GM19193 (cell line): ENCODE measurements around the gene BLOC1S1.

Source experiments
- POLR2A ChIP-seq: IDR thresholded peaks from 4 replicates; pipeline ENCODE4 v1.6.1; 2011; ENCODE audit not compliant: insufficient read depth, insufficient read length; ENCODE audit errors: extremely low read depth

BLOC1S1 gene

DNA sequence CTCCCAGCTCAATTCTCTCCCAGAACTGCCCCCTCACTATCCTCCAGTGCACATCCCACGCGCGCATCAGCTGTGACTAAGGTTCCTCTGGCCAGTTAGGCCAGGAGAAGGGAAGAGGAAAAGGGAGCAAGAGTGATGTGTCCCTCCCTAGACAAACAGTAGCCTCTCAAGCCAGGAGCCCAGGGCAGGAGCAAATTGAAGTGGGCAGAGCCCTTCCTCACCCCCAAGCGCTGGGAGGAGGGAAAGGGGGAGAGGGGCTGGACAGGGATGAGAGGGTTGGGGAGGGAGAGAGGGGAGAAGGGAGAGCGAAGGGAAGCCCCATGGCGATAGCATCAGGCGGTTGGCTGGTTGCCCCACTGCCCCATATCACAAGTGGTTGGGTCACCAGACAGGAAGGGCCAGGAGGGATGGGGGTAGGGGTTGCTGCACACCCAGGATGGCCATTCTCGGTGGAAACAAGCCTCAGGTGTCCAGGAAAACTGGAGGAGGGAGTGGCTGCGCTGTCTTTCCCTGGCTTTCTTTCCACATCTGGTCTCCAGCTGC is 11.9 kb downstream of the BLOC1S1 start:
- TF ChIP-seq POLR2A, result no peak

DNA sequence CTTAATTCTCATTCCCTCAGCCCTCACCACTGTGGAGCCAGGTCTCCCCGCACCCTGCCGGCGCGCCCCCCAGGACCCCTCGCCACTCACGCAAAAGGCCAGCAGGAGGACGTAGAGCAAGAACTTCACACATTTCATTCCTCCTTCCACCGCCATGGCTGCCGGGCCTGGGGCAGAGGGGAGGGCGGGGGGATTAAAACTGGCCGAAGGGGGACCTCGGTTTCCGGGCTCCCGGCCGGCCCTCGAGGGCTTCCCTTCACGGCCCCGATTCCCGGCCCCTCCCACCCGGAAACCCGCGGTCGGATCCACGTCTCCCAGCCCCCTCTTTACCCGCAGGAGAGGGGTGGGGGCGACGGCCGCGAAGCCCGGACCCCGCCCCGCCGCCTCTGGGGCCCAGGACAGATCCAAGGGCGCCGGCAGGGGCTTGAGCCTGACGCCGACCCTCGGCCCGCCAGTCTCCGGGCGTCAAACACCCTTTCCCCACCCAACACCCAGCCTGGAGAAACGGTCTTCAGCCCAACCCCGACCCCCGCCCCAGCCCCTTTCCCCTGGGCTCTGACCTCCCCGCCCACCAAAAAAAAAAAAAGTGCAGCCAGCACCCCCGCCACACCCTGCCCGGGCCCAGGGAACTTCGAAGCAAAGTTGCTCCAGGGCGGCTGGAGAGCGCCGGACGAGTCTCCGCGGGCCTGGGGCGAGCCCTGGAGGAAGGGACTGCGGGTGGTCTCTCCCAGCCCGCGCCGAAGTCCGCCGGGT is 12.5 kb downstream of the BLOC1S1 start:
- TF ChIP-seq POLR2A, result no peak

DNA sequence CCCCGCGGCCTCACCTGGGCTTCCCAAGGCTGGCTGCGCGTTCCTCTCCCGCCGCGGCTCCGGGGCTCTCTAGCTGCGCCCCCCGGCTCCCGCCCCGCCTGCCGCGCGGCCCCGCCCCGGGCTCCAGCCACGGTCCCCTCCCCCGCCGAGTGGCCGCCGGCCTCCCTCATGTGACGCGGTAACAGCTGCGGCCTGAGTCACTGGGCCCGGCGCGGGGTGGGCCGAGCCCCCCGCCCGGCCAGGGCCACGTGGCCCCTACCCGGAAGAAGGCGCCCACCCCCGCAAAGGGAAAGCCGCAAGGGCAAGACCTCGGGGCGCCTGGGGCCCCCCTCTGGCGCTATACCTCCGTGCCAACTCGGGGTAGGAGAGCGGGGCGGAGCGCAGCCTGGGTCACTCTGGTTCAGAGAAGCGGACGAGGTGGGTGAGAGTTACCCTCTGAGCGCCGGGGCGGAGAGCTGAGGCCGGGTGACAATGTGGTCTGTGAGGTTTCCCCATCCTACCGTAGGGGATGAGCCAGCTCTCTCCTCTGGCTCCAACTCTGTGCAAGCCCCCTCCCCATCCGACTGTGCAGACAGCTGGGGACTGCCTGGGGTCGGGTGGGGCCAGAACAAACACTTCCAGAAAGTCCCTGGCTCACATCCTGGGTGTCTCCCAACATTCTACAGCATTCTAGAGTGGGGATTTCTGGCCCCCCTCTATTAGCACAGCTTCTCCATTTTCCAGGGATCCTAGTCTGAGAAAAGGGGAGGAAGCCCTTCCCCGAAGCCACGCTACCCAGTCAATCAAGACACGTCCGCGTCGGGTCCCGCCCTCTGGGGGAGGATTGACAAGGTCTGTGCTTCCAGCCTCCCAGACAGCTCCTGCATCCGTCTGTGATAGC is 13.3 kb downstream of the BLOC1S1 start, which contains the start of gene CD63:
Gene CD63, minus strand, starts transcription at position 71 of the 880 bp plus-strand sequence. CDS start 668 bp downstream, outside the sequence.
- TF ChIP-seq POLR2A, result peak; percentile 71

DNA sequence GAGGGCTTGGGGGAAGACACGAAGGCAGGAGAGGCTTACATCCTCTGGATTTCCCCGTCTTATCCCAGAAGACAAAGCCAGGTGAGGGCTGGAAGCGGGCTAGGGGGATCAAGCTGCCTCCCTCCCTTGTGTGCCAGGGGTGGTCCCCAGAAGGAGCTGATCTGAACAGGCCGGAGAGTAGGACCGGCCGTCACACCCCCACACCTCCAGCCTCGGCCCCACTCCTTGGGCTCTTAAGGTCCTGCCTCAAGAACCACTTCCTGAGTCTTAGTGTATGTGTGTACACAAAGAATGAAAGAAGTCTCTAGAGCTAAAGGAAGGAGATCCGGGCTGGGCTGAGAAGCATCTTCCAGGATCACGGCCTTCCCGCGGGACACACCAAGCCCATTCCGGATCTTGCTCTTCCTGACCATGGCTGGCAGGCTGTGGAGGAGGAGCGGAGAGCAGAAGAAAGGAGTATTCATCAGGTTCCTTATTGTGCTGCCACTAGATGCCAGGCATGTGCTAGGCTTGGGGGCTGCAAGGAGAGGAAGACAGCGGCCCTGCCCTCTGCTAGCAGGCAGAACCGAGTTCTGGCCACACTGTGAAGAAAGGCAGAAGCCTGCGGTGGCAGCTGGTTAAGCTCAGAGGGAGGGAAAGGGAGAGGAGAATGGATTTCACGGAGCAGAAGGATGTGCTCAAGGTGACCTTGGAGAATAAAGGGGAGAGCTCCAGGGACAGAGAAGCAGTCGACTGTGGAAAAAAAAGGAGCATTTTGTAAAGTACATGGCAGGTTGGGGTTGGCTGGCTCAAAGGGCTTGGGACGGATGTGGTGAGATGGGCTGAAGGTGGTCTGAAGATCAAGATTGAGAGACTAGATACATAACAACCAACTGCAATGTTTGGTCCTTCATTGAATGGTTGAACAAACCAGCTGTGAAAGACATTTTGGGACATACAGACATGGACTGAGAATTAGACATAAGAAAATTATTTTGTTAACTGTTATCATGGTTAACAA is 14.3 kb downstream of the BLOC1S1 start:
- TF ChIP-seq POLR2A, result no peak

DNA sequence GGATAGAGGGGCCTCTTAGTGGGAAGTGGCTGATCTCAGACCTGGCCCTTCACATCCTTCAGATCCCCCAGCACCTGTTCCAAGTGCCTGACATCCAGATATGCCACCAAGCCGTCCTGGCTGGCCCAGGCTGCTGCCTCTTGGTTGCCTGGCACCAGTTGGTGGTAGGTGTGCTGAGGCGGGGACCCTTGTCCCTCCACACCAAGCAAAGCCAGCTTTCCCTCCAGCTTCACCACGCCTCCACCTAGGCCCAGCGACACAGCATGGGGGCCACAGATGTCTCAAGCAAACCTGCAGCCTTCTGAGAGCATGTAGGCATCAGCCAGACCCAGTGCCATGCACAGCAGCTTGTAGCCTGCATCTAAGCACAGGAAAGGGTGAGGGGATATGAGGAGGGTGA is 16.4 kb downstream of the BLOC1S1 start:
- TF ChIP-seq POLR2A, result no peak

DNA sequence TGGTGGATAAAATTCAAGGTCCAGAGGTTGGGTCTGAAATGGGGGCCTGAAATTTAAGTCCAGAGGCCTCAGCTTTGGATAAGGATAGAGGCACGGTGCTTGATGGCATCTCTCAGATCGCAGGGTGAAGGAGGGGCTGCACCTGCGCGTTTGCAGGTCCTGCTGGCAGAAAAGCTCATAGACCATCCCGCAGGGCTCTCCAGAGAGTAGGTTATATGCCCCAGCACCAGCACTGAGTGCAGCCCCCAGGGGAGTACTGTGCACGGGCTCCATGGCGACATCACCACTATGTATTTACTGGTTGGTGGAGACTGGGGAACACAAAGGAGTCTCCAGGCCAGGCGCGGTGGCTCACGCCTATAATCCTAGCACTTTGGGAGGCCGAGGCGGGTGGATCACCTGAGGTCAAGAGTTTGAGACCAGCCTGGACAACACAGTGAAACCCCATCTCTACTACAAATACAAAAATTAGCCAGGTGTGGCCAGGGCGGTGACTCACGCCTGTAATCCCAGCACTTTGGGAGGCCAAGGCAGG is 17.2 kb downstream of the BLOC1S1 start:
- no peak for TF ChIP-seq POLR2A

DNA sequence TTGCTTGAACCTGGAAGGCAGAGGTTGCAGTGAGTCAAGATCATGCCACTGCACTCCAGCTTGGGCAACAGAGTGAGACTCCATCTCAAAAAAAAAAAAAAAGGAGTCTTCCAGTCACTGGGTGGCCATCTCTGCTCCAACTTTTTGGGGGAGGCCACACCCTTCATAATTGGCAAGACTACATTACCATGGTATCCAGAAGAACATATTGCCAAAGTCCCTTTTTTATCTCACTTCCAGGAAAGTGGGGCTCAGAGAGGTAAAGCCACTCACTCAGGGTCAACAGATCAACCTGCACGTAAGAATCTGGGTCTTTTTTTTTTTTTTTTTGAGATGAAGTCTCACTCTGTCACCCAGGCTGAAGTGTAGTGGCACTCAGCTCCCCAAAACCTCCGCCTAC is 18.0 kb downstream of the BLOC1S1 start:
- no peak for TF ChIP-seq POLR2A

DNA sequence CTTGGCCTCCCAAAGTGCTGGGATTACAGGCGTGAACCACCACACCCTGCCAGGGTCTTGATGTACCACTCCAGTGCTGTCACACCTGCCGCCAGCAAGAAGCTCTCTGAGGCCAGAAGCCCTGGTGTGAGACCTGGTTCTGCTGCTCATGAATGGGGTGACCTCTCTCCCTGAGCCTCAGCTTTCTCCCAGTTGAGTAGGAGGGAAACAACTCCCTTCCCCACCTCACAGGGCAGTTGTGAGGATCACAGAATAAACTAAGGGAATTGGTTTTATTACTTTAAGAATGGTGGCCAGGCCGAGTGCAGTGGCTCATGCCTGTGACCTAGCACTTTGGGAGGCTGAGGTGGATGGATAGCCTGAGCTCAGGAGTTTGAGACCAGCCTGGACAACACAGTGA is 18.7 kb downstream of the BLOC1S1 start:
- TF ChIP-seq POLR2A, result no peak

DNA sequence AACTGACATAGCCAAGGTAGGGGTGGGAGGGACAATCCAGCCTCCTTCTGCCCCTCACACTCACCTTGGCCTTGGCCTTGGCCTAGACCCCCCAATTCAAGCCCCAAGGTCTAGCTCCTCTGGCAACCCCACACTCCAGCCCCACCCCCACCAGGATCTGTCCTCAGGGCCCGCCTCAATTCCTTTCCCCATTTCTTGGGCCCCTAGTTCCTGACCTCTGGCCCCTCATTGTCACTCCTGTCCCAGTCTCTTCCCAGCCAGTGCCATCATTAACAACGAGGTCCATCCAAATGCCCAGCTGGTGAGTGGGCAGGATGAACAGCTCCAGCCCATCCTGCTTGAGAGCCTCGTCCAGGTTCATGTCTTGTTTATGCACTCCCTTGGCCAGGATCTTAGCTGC is 20.2 kb downstream of the BLOC1S1 start:
- TF ChIP-seq POLR2A, result no peak

DNA sequence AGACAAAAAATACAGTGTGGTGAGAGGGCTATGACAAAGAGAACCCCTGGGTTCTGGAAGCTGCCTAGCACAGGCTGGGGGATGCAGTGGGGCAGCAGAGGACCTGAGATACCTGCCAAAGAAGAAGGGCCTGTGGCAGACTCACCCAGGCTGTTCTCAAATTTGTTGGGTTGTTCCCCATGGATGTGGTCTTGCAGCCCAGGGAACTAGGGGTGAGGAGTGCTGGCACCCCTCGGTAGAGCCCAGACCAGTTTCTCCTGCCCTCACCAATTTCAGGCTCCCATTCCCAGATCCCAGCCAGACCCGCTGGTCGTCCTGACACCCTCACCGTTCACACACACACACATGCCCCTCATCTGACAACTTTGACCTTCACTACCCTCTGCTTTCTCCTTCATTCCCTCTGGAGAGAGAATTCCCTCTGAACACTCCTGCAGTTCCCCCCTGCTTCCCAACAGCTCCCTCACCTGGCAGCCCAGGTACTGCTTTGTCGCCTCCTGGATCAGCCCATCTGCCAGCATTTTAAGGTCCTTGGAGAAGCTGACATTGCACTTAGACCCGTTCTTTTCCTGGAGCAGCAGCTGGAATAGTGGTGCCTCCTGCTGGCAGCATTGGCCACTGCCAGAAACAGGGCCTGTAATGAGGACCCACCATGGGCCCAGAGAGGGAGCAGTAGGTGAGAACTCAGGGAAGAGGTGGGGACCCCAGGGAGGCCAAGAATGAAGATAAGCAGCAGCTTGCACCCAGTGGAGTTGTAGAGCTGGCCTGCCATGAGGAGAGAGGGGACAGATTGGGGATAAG is 21.1 kb downstream of the BLOC1S1 start:
- TF ChIP-seq POLR2A, result no peak

DNA sequence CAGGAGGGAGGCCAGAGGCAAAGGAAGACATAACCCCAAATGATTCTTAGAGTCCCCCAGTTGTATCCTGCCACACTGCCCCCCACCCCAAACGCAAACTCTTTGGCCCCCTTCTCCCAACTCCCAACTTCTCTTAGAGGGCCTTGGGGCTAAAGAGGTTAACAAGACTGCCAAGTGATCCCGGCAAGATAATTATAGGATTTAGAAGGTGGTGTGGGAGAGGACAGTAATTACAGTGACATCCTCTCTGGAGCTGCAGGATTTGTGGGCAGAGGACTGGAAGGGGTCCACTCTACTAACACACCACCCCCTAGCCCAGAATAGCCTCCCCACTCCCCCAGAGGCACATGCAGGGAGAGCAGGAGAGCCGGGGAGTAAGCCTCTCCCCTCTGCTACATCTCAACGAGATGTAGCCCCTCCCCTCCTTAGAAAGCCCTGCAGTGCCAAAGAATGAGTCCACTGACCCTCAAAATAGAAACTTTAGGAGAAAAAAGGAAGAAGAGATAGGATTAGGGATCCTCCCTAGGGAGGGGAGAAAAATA is 21.8 kb downstream of the BLOC1S1 start:
- TF ChIP-seq POLR2A, result no peak

DNA sequence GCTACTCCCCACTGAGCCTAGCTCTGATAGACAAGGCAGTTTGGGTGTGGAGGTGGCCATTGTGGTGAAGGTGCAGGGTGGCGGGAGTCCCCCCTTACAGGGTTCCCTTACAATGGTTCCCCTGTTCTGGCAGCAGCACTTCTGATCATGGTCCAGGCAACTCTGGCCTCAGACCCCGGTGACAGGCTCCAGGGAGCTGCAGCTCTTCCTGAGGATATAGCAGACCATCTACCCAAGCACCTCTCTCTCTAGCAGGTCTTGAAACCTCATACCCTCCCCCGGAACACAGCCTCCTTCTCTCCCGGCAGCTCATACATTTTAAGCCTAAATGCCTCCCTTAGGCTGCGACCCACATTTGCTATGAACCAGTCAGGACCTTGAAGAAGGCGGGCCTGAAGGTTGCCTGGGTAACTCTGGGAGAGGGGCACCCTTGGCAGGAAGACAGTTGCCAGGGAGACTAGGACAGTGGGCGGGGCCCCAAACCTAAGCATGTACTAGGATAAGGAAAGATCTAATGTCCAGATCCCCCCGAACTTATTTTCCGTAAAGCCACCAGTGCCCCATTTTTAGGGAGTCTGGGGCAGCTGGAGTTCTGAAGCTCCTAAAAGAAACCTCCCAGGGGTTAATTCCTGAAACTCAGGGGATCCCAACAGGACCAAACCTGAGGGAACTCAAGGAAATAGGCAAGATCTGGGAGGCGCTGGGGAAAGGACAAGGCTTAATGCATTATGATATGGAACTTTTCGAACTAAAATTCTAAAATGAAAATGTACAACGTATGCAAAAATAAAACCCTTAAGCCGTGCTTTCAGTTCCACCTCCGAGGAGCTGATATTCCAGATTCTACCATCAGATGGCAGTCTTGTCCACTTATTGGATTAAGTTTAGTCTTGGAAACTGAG is 22.5 kb downstream of the BLOC1S1 start:
- TF ChIP-seq POLR2A, result peak; percentile 37
